Activated CD8-positive, alpha-beta T cell treated with anti-CD3 and anti-CD28 coated beads for 36 hours (primary cell): ENCODE measurements around the gene TXN. TPM values are rescaled to one million over a fixed set of nuclear protein-coding genes. Genes with fewer than 3 reads are reported as not detected.
A peak's percentile ranks its signal among the peaks of the same experiment; 100 is the strongest.
"Not testable (repeated sequence)": the region's sequence is repeated elsewhere in the genome, so short reads cannot be mapped to it uniquely, and the experiment has no call there.

ENCODE experiments used
- ATAC-seq: fragments of 200-7000 bp; cut with Tn5 transposase; one replicate; pipeline ENCODE4 v1.10.0; 2021; ENCODE audit warnings: mild to moderate bottlenecking, moderate library complexity
- CTCF ChIA-PET: fragments of 350-600 bp; sonication (Branson Sonifier 250); formaldehyde crosslinking; loops from one replicate; lab custom pipeline; 2021; ENCODE audit warnings: antibody characterized with exemption; lab: Charles Lee
- POLR2A ChIA-PET: fragments of 350-600 bp; sonication (Branson Sonifier 250); formaldehyde crosslinking; loops from one replicate; lab custom pipeline; 2021; ENCODE audit warnings: antibody characterized with exemption; lab: Charles Lee
- DNase-seq: peaks from one replicate; pipeline ENCODE4 v3.0.0-alpha.2; 2020
- H3K27ac Mint-ChIP-seq: one replicate; pipeline ENCODE4 v1.8.0; 2021; ENCODE audit warnings: mild to moderate bottlenecking, mixed read lengths
- H3K27me3 Mint-ChIP-seq: one replicate; pipeline ENCODE4 v1.8.0; 2021; ENCODE audit warnings: mixed read lengths
- H3K36me3 Mint-ChIP-seq: one replicate; pipeline ENCODE4 v1.8.0; 2021; ENCODE audit warnings: low read depth, mixed read lengths
- H3K4me1 Mint-ChIP-seq: one replicate; pipeline ENCODE4 v1.8.0; 2021; ENCODE audit warnings: low read depth, mixed read lengths
- H3K4me3 Mint-ChIP-seq: one replicate; pipeline ENCODE4 v1.8.0; 2021; ENCODE audit warnings: mild to moderate bottlenecking, moderate library complexity, mixed read lengths
- H3K9me3 Mint-ChIP-seq: one replicate; pipeline ENCODE4 v1.8.0; 2021; ENCODE audit warnings: mixed read lengths
- intact Hi-C: fragments of 100-400 bp; cut with micrococcal nuclease; formaldehyde crosslinking; loops from one replicate; pipeline ENCODE4 v1.10.0; 2022
- total RNA-seq, 2 experiments: library from RNA; stranded (reverse); gene quantifications; one replicate each; pipeline ENCODE4 v1.2.3, GENCODE V29; 2021
- TF ChIP-seq, protein P1 (sequence below): fragments of 200-600 bp; IDR thresholded peaks from one replicate; pipeline ENCODE4 v1.8.0; 2022; ENCODE audit warnings: antibody characterized with exemption, mild to moderate bottlenecking

TXN gene
- total RNA-seq, 2 experiments from 2014 or later = 398 to 407 TPM

DNA sequence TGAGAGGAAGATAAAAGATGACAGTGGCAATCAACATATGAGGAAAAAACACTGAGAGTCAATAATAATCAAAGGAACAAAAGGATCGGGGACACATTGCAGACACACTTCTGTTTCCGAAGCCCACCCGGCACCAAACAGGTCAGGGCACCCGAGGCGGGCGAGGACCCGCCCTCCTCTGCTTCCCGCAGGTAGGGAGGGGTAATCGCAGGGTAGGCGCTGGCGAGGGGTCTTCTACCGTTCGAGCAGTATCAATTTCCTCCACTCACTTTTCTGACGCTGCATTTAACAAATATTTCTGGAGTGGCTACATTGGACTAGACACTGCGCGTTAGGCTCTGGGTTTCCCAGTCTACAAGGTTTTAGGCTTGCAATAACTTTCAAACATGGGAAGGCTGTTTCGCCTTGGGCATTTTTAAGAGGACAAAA lies 1.3 kb downstream of the TXN start:
- Mint-ChIP-seq H3K27me3 (no peaks in the 10 kb centered on the region), H3K36me3 (peaks cover 46% of the 10 kb centered on the region), H3K4me1 (peaks cover 46% of the 10 kb centered on the region), H3K9me3 (no peaks in the 10 kb centered on the region), H3K27ac (peak overlapping the region; percentile 99), H3K4me3 (peak overlapping the region; percentile 96)
- CTCF ChIA-PET = no interaction called here
- ATAC-seq (no peak), DNase-seq (peak; percentile 20)
- TF ChIP-seq, protein P1, sequence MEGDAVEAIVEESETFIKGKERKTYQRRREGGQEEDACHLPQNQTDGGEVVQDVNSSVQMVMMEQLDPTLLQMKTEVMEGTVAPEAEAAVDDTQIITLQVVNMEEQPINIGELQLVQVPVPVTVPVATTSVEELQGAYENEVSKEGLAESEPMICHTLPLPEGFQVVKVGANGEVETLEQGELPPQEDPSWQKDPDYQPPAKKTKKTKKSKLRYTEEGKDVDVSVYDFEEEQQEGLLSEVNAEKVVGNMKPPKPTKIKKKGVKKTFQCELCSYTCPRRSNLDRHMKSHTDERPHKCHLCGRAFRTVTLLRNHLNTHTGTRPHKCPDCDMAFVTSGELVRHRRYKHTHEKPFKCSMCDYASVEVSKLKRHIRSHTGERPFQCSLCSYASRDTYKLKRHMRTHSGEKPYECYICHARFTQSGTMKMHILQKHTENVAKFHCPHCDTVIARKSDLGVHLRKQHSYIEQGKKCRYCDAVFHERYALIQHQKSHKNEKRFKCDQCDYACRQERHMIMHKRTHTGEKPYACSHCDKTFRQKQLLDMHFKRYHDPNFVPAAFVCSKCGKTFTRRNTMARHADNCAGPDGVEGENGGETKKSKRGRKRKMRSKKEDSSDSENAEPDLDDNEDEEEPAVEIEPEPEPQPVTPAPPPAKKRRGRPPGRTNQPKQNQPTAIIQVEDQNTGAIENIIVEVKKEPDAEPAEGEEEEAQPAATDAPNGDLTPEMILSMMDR = no peak
- POLR2A ChIA-PET = no interaction called here
- intact Hi-C loops = no loop called here

DNA sequence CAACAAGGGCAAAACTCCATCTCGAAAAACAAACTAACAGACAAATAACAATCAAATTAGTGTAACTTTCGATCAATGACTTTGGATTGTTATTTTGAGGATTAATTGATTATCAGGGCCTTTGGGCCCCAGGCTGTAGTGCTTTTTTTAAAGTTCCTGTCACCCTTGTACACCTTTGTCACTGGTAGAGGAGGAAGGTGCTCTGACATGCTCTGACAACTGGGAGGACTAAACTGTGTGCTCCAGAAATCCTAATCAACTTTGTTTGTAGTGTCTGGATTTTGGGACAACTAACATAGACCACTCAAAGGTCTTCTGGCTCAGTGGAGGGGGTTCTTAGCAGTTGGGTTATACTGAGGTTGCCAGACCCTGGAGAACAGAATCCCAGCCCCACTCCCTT lies 1.8 kb downstream of the TXN start:
- intact Hi-C loops = no loop called here
- H3K9me3 Mint-ChIP-seq = no peaks in the 10 kb centered on the region
- peaks cover 52% of the 10 kb centered on the region for H3K36me3 Mint-ChIP-seq
- no peak for ATAC-seq
- peak overlapping the region; percentile 96 for H3K4me3 Mint-ChIP-seq
- ChIA-PET POLR2A (no interaction called here), CTCF (no interaction called here)
- no peak for DNase-seq
- TF ChIP-seq, protein P1 = no peak
- peak overlapping the region; percentile 99 for H3K27ac Mint-ChIP-seq
- no peaks in the 10 kb centered on the region for H3K27me3 Mint-ChIP-seq
- peaks cover 46% of the 10 kb centered on the region for H3K4me1 Mint-ChIP-seq

GRCh38 chr9:110252509-110253139 lies 3.7 kb downstream of the TXN start:
- CTCF ChIA-PET = no interaction called here
- ATAC-seq = no peak
- H3K36me3 Mint-ChIP-seq = peaks cover 64% of the 10 kb centered on the region

DNA sequence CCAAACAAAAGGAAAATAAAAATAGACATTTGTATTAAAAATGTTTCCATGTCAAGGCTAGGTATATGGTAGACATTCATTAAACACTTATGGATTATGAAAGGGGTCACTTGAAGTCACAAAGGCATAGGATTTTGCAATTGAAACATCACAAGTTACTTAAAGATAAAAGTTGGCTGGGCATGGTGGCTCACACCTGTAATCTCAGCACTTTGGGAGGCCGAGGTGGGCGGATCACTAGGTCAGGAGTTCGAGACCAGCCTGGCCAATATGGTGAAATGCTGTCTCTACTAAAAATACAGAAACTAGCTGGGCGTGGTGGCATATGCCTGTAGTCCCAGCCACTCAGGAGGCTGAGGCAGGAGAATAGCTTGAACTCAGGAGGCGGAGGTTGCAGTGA lies 4.5 kb downstream of the TXN start:
- intact Hi-C loops, DNase-seq, ATAC-seq, POLR2A ChIA-PET, H3K4me3 Mint-ChIP-seq, H3K9me3 Mint-ChIP-seq, CTCF ChIA-PET, H3K27me3 Mint-ChIP-seq, H3K27ac Mint-ChIP-seq: not testable (repeated sequence)
- peaks cover 67% of the 10 kb centered on the region for H3K36me3 Mint-ChIP-seq
- peaks cover 37% of the 10 kb centered on the region for H3K4me1 Mint-ChIP-seq

More at GRCh38 chr9:110252509-110253139, 3.7 kb downstream of the TXN start:
- peak overlapping the region; percentile 35 for H3K4me3 Mint-ChIP-seq
- H3K27me3 Mint-ChIP-seq = no peaks in the 10 kb centered on the region
- POLR2A ChIA-PET = no interaction called here
- peak overlapping the region; percentile 59 for H3K27ac Mint-ChIP-seq
- intact Hi-C loops = no loop called here
- no peaks in the 10 kb centered on the region for H3K9me3 Mint-ChIP-seq
- peaks cover 44% of the 10 kb centered on the region for H3K4me1 Mint-ChIP-seq
- no peak for DNase-seq
- TF ChIP-seq, protein P1 = no peak

- TF ChIP-seq, protein P1 = no peak
- no peak overlapping the region for H3K4me3 Mint-ChIP-seq
- peak overlapping the region; percentile 68 for H3K27ac Mint-ChIP-seq
- no peaks in the 10 kb centered on the region for H3K27me3 Mint-ChIP-seq
- CTCF ChIA-PET = no interaction called here
- peaks cover 71% of the 10 kb centered on the region for H3K36me3 Mint-ChIP-seq
- POLR2A ChIA-PET = no interaction called here
- peaks cover 37% of the 10 kb centered on the region for H3K4me1 Mint-ChIP-seq
- no peak for ATAC-seq
- no peak for DNase-seq
- H3K9me3 Mint-ChIP-seq = no peaks in the 10 kb centered on the region
- intact Hi-C loops = no loop called here
Observed at GRCh38 chr9:110251212-110251611, 5.1 kb downstream of the TXN start.
